Gastroesophageal sphincter (tissue), 4 donors: ENCODE measurements around the gene GNB1. TPM values are rescaled to one million over a fixed set of nuclear protein-coding genes. Genes with fewer than 3 reads are reported as not detected.

ENCODE experiments used
- ATAC-seq: fragments of 150-250 bp; one replicate; pipeline ENCODE4 v1.9.1; 2016; ENCODE audit warnings: mild to moderate bottlenecking, moderate library complexity
- H3K27ac ChIP-seq, 4 donors: fragments of 200-600 bp; sonication (generic) in 3 of 4; 1 replicate in 3 of 4; 2 replicates in 1 of 4; pipeline ENCODE4 v1.5.1; 2016 to 2019
- H3K27me3 ChIP-seq: fragments of 200-600 bp; sonication (generic); one replicate; pipeline ENCODE4 v1.5.1; 2019
- H3K36me3 ChIP-seq, 2 donors: fragments of 200-600 bp; sonication (generic); one replicate each; pipeline ENCODE4 v1.5.1; 2019; ENCODE audit warnings: control low read depth in 1 of 2
- H3K4me1 ChIP-seq, 3 donors: fragments of 200-600 bp; sonication (generic); 1 replicate in 2 of 3; 2 replicates in 1 of 3; pipeline ENCODE4 v1.5.1; 2016 to 2019; ENCODE audit warnings: control low read depth in 2 of 3
- H3K4me3 ChIP-seq, 2 donors: fragments of 200-600 bp; sonication (generic); one replicate each; pipeline ENCODE4 v1.5.1; 2019; ENCODE audit warnings: mild to moderate bottlenecking in 1 of 2, moderate library complexity in 1 of 2
- H3K9me3 ChIP-seq, 3 donors: fragments of 200-600 bp; sonication (generic); one replicate each; pipeline ENCODE4 v1.5.1; 2017 to 2019; ENCODE audit warnings: control low read depth in 2 of 3
- EP300 ChIP-seq: sonication (generic); formaldehyde crosslinking; IDR thresholded peaks from one replicate; pipeline ENCODE4 v1.6.1; 2017; ENCODE audit warnings: antibody characterized with exemption, mild to moderate bottlenecking
- POLR2A ChIP-seq, 2 donors: fragments of 450-650 bp; IDR thresholded peaks; one replicate each; pipeline ENCODE4 v1.6.1; 2017; ENCODE audit warnings: antibody characterized with exemption in 2 of 2, mild to moderate bottlenecking in 2 of 2, moderate library complexity in 1 of 2
- POLR2AphosphoS5 ChIP-seq: sonication (generic); formaldehyde crosslinking; IDR thresholded peaks from one replicate; pipeline ENCODE4 v1.6.1; 2017; ENCODE audit warnings: antibody characterized with exemption
- WGBS, 2 donors: methylation state at CpG; one replicate each; pipeline ENCODE4 v1.1.5; 2018; ENCODE audit warnings: low coverage in 1 of 2; 5-methylcytosine and 5-hydroxymethylcytosine counted together
- total RNA-seq, 4 donors: library from RNA; depleted of rRNA; stranded (reverse); fragments of >200 nt; gene quantifications; one replicate each; pipeline ENCODE4 v1.1.0, GENCODE V29; 2016
- TF ChIP-seq, protein P1 (sequence below), 4 experiments: fragments of 200-600 bp in 2 of 4; fragments of 450-650 bp in 2 of 4; sonication (generic) in 1 of 4; IDR thresholded peaks; one replicate each; pipeline ENCODE4 v1.5.1; 2017 to 2019; ENCODE audit warnings: antibody characterized with exemption in 4 of 4, mild to moderate bottlenecking in 2 of 4, moderate library complexity in 2 of 4

Gene GNB1
- total RNA-seq, 4 donors from 2014 or later = 129 to 175 (median 136) TPM

- TF ChIP-seq POLR2A (IDR thresholded peaks at IDR 0.05) (no peak), POLR2AphosphoS5 (no peak), EP300 (no peak)
- TF ChIP-seq, protein P1, sequence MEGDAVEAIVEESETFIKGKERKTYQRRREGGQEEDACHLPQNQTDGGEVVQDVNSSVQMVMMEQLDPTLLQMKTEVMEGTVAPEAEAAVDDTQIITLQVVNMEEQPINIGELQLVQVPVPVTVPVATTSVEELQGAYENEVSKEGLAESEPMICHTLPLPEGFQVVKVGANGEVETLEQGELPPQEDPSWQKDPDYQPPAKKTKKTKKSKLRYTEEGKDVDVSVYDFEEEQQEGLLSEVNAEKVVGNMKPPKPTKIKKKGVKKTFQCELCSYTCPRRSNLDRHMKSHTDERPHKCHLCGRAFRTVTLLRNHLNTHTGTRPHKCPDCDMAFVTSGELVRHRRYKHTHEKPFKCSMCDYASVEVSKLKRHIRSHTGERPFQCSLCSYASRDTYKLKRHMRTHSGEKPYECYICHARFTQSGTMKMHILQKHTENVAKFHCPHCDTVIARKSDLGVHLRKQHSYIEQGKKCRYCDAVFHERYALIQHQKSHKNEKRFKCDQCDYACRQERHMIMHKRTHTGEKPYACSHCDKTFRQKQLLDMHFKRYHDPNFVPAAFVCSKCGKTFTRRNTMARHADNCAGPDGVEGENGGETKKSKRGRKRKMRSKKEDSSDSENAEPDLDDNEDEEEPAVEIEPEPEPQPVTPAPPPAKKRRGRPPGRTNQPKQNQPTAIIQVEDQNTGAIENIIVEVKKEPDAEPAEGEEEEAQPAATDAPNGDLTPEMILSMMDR (IDR thresholded peaks at IDR 0.05) = no peak
- peak overlapping the region in 1 of 2 donors; percentile 90 for H3K4me3 ChIP-seq
- no peaks in the 10 kb centered on the region for H3K9me3 ChIP-seq
- peaks cover 7 to 89% (median 54%) of the 10 kb centered on the region in 3 donors for H3K4me1 ChIP-seq
- no peaks in the 10 kb centered on the region for H3K27me3 ChIP-seq
- peak overlapping the region in 3 of 4 donors; percentile 94 to 98 (median 98) for H3K27ac ChIP-seq
- no peak for ATAC-seq
- WGBS, 2 donors = 48 to 87% methylated on average over 3 to 4 of the region's 11 CpGs
- peaks cover 0 to 4% of the 10 kb centered on the region in 2 donors for H3K36me3 ChIP-seq
These were observed 111.6 kb downstream of the GNB1 start for GRCh38 chr1:1779320-1779675.

GRCh38 chr1:1778663-1779319 lies 112.1 kb downstream of the GNB1 start:
- peaks cover 0 to 5% of the 10 kb centered on the region in 2 donors for H3K36me3 ChIP-seq
- TF ChIP-seq, protein P1 (IDR thresholded peaks at IDR 0.05) = peak in 2 of 4 experiments; percentile 9 to 10
- TF ChIP-seq EP300 (no peak), POLR2A (IDR thresholded peaks at IDR 0.05) (no peak), POLR2AphosphoS5 (no peak)
- ATAC-seq = peak; percentile 28
- no peaks in the 10 kb centered on the region for H3K9me3 ChIP-seq
- 5% methylated on average over 6 of the region's 68 CpGs; no CpG with 5 or more reads in 1 of the 2 donors for WGBS, 2 donors
- peak overlapping the region; percentile 53 to 90 for H3K4me3 ChIP-seq
- peaks cover 7 to 89% (median 54%) of the 10 kb centered on the region in 3 donors for H3K4me1 ChIP-seq
- no peaks in the 10 kb centered on the region for H3K27me3 ChIP-seq
- peak overlapping the region; percentile 13 to 98 (median 96) for H3K27ac ChIP-seq

DNA sequence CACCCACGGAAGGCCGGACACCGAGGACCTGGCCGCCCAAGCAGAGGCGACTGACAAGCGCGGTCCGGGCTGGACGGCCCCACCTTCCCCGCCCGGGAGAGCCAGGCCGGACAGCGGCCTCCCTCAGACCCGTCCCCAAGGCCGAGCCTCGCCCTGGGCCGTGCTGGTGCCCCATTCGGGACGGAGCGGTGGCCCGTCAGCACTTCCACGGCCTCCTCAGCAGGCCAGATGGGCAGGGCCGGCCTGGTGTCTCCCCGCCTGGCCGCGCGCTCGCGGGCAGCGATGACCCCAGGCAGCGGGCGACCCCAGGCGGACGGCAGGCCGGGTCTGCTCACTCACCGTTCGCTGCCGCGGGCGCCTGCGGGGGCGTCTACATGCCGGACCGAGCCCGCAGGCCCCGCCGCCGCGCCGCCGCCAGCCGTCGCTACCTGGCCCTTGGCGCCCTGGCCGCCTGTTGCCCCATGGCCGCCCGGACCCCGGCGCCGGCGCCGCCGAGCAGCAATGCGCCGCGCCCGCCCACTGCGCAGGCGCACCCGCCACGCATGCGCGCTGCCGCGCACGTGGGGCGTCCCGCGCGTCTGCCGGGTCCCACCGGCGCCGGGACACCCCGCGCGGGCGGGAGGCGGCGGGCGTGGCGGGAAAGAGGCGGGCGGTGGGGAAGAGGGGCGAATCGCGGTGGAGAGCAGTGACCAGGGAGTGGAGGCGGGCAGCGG lies 112.8 kb downstream of the GNB1 start, which contains the start of gene NADK:
NADK (minus strand) TSS at position 521 of the 713 bp plus-strand sequence. CDS start 13,064 bp downstream, outside the sequence.
- Histone ChIP-seq H3K4me1 (peaks cover 7 to 82% (median 51%) of the 10 kb centered on the region in 3 donors), H3K36me3 (peaks cover 0 to 5% of the 10 kb centered on the region in 2 donors), H3K4me3 (peak within 1 kb of the TSS; percentile 53 to 90), H3K9me3 (no peaks in the 10 kb centered on the region), H3K27ac (peak within 1 kb of the TSS; percentile 67 to 98 (median 96)), H3K27me3 (no peaks in the 10 kb centered on the region)
- peak; percentile 73 for ATAC-seq
- WGBS, 2 donors = 0% methylated on average over 2 to 5 of the region's 99 CpGs
- TF ChIP-seq EP300 = no peak
- TF ChIP-seq, protein P1 (IDR thresholded peaks at IDR 0.05) = peak in 2 of 4 experiments; percentile 2 to 12
- peak in 1 of 2 donors; percentile 78 for TF ChIP-seq POLR2A (IDR thresholded peaks at IDR 0.05)
- TF ChIP-seq POLR2AphosphoS5 = no peak

GRCh38 chr1:1777583-1777899 lies 113.3 kb downstream of the GNB1 start:
- TF ChIP-seq, protein P1 (IDR thresholded peaks at IDR 0.05) = no peak
- TF ChIP-seq EP300 = no peak
- TF ChIP-seq POLR2A (IDR thresholded peaks at IDR 0.05) = no peak
- TF ChIP-seq POLR2AphosphoS5 = no peak
- H3K27me3 ChIP-seq = no peaks in the 10 kb centered on the region
- H3K36me3 ChIP-seq = peaks cover 0 to 10% of the 10 kb centered on the region in 2 donors
- WGBS, 2 donors = 0 to 3% methylated on average over 3 to 6 of the region's 6 CpGs
- peak overlapping the region; percentile 67 to 98 (median 96) for H3K27ac ChIP-seq
- peaks cover 7 to 76% (median 46%) of the 10 kb centered on the region in 3 donors for H3K4me1 ChIP-seq
- ATAC-seq = peak; percentile 70
- H3K4me3 ChIP-seq = peak overlapping the region; percentile 53 to 90
- no peaks in the 10 kb centered on the region for H3K9me3 ChIP-seq
